ENCODE results near the gene MYO5A. TPM values are rescaled to one million over a fixed set of nuclear protein-coding genes. Genes with fewer than 3 reads are reported as not detected.

MYO5A gene
- polyA plus RNA-seq, 1 donor (not counting 4 experiments of a cell fraction or from before 2014, with no cell fraction given), result 53.8 TPM

GRCh38 chr15:52568601-52569585 lies 40.2 kb upstream of the MYO5A start, which contains the start of gene ARPP19:
Gene ARPP19, minus strand, starts transcription at chr15:52569030. Its CDS starts 138 bp downstream, at chr15:52568892.
- peaks cover 0 to 4% of the 10 kb centered on the region in 2 experiments for H3K36me3 ChIP-seq (ENCODE audit: control insufficient read depth in 2 of 2, extremely low read depth in 1 of 2, insufficient read depth in 2 of 2, low read length in 2 of 2)
- H3K9ac ChIP-seq (ENCODE audit: control insufficient read depth, extremely low read depth, insufficient read depth, low read length), result peak within 1 kb of the TSS; percentile 98
- H3K27me3 ChIP-seq (ENCODE audit: control insufficient read depth, extremely low read depth, insufficient read depth, low read length), result no peaks in the 10 kb centered on the region
- H2AFZ ChIP-seq (ENCODE audit: control insufficient read depth, low read length), result peak within 1 kb of the TSS; percentile 81
- H3K27ac ChIP-seq (ENCODE audit: control insufficient read depth, insufficient read depth, low read length), result peak within 1 kb of the TSS; percentile 97
- peak in 1 of 3 experiments; percentile 24 for TF ChIP-seq CTCF (optimal IDR thresholded peaks at IDR 0.05 in 1 of 3, IDR thresholded peaks at IDR 0.05 in 1 of 3, conservative IDR thresholded peaks at IDR 0.05 in 1 of 3; ENCODE audit: extremely low read depth in 1 of 3, insufficient read depth in 2 of 3, low read length in 3 of 3)
- TF ChIP-seq EZH2 (IDR thresholded peaks at IDR 0.05; ENCODE audit: low read length), result no peak
- H3K4me3 ChIP-seq (ENCODE audit: control insufficient read depth in 2 of 3, extremely low read depth in 1 of 3, insufficient read depth in 2 of 3, low read depth in 1 of 3, low read length in 3 of 3), result peak within 1 kb of the TSS; percentile 78 to 94 (median 89)
- dilution Hi-C loops (cut with MboI; ENCODE audit: extremely low pct_ligation_motif_present, low sequenced_read_pairs), result no loop called here
- FAIRE-seq, result peak; percentile 23
- H3K9me1 ChIP-seq (ENCODE audit: control insufficient read depth, extremely low read depth, insufficient read depth, low read length), result no peaks in the 10 kb centered on the region
- DNase-seq (ENCODE audit: low read depth, low spot score), result peak; percentile 65
- H3K4me2 ChIP-seq (ENCODE audit: control insufficient read depth, extremely low read depth, insufficient read depth, low read depth, low read length), result peak within 1 kb of the TSS; percentile 97
- H3K79me2 ChIP-seq (ENCODE audit: control insufficient read depth, insufficient read depth, low read length), result peaks cover 48% of the 10 kb centered on the region
- H4K20me1 ChIP-seq (ENCODE audit: control insufficient read depth, extremely low read depth, insufficient read depth, low read length), result peaks cover 12% of the 10 kb centered on the region
- H3K9me3 ChIP-seq (ENCODE audit: control insufficient read depth, low read depth, low read length), result no peaks in the 10 kb centered on the region
- H3K4me1 ChIP-seq (ENCODE audit: control insufficient read depth, extremely low read depth, insufficient read depth, low read length), result peaks cover 8% of the 10 kb centered on the region

GRCh38 chr15:52567871-52568600 lies 39.4 kb upstream of the MYO5A start:
- Histone ChIP-seq H3K36me3 (ENCODE audit: control insufficient read depth in 2 of 2, extremely low read depth in 1 of 2, insufficient read depth in 2 of 2, low read length in 2 of 2) (peaks cover 0 to 4% of the 10 kb centered on the region in 2 experiments), H3K9me3 (ENCODE audit: control insufficient read depth, low read depth, low read length) (no peaks in the 10 kb centered on the region), H3K4me2 (ENCODE audit: control insufficient read depth, extremely low read depth, insufficient read depth, low read depth, low read length) (peak overlapping the region; percentile 97), H3K9me1 (ENCODE audit: control insufficient read depth, extremely low read depth, insufficient read depth, low read length) (no peaks in the 10 kb centered on the region), H3K4me1 (ENCODE audit: control insufficient read depth, extremely low read depth, insufficient read depth, low read length) (peaks cover 8% of the 10 kb centered on the region), H3K27me3 (ENCODE audit: control insufficient read depth, extremely low read depth, insufficient read depth, low read length) (no peaks in the 10 kb centered on the region), H3K79me2 (ENCODE audit: control insufficient read depth, insufficient read depth, low read length) (peaks cover 57% of the 10 kb centered on the region), H3K27ac (ENCODE audit: control insufficient read depth, insufficient read depth, low read length) (peak overlapping the region; percentile 97), H3K4me3 (ENCODE audit: control insufficient read depth in 2 of 3, extremely low read depth in 1 of 3, insufficient read depth in 2 of 3, low read depth in 1 of 3, low read length in 3 of 3) (peak overlapping the region; percentile 78 to 94 (median 89)), H4K20me1 (ENCODE audit: control insufficient read depth, extremely low read depth, insufficient read depth, low read length) (peaks cover 12% of the 10 kb centered on the region), H3K9ac (ENCODE audit: control insufficient read depth, extremely low read depth, insufficient read depth, low read length) (peak overlapping the region; percentile 98), H2AFZ (ENCODE audit: control insufficient read depth, low read length) (peak overlapping the region; percentile 75)
- DNase-seq (ENCODE audit: low read depth, low spot score), result no peak
- TF ChIP-seq EZH2 (IDR thresholded peaks at IDR 0.05; ENCODE audit: low read length) (no peak), CTCF (optimal IDR thresholded peaks at IDR 0.05 in 1 of 3, IDR thresholded peaks at IDR 0.05 in 1 of 3, conservative IDR thresholded peaks at IDR 0.05 in 1 of 3; ENCODE audit: extremely low read depth in 1 of 3, insufficient read depth in 2 of 3, low read length in 3 of 3) (no peak)
- no peak for FAIRE-seq
- dilution Hi-C loops (cut with MboI; ENCODE audit: extremely low pct_ligation_motif_present, low sequenced_read_pairs), result no loop called here
